Measurements from ENCODE around the gene PAPPA2. TPM values are rescaled to one million over a fixed set of nuclear protein-coding genes. Genes with fewer than 3 reads are reported as not detected.

PAPPA2 gene, protein sequence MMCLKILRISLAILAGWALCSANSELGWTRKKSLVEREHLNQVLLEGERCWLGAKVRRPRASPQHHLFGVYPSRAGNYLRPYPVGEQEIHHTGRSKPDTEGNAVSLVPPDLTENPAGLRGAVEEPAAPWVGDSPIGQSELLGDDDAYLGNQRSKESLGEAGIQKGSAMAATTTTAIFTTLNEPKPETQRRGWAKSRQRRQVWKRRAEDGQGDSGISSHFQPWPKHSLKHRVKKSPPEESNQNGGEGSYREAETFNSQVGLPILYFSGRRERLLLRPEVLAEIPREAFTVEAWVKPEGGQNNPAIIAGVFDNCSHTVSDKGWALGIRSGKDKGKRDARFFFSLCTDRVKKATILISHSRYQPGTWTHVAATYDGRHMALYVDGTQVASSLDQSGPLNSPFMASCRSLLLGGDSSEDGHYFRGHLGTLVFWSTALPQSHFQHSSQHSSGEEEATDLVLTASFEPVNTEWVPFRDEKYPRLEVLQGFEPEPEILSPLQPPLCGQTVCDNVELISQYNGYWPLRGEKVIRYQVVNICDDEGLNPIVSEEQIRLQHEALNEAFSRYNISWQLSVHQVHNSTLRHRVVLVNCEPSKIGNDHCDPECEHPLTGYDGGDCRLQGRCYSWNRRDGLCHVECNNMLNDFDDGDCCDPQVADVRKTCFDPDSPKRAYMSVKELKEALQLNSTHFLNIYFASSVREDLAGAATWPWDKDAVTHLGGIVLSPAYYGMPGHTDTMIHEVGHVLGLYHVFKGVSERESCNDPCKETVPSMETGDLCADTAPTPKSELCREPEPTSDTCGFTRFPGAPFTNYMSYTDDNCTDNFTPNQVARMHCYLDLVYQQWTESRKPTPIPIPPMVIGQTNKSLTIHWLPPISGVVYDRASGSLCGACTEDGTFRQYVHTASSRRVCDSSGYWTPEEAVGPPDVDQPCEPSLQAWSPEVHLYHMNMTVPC (N-terminal part only)
- 0.16 and 0.31 TPM in 2 replicates for total RNA-seq

DNA sequence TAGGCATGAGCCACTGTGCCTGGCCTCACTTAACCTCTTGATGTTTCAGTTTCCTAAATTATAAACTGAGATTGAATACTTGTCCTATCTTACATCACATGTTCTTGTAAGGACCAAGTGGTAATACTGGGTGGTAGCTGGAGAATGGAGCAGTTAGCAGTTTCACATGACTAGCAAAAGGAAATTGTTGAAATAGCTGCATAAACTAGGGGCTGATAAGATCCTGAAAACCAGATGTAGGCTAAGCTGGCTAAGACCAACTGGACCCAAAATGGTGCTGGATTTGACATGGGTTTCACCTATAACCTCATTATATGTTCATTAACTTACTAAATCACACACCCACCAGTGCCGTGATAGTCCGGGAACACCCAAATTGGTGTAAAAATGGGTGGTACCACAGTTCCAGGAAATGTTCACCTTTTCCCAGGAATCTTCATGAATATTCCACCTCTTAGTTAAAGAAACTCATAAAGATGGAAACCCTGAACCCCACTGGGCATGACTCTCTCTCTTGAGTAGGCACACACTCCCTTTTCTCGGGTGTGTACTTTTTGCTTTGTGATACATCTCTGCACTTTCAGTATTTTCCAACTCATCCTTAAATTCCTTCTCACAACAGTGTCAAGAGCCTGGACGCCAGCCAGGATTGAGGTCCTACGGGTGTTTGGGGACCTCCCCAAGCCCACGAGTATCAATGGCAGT lies at the start of gene PAPPA2:
Gene PAPPA2, plus strand, starts transcription at position 502 of the 705 bp plus-strand sequence. CDS start 93,148 bp downstream, outside the sequence.

Measured in bladder microvascular endothelial cell (primary cell).